Adipocyte (in vitro differentiated cells): ENCODE data around the gene CXCL13.
"Not testable (repeated sequence)": the region's sequence is repeated elsewhere in the genome, so short reads cannot be mapped to it uniquely, and the experiment has no call there.

ENCODE experiments used
- DNase-seq: peaks from one replicate; pipeline ENCODE4 v3.0.0-alpha.2; 2015; ENCODE audit warnings: low read depth
- H3K27me3 ChIP-seq: replicated peaks from 2 replicates; pipeline ENCODE4 v1.7.0; 2013; ENCODE audit warnings: mild to moderate bottlenecking, low read length, moderate library complexity; ENCODE audit not compliant: control insufficient read depth, insufficient read depth
- H3K36me3 ChIP-seq: 2 replicates; pipeline ENCODE4 v1.7.0; 2013; ENCODE audit warnings: low read length, mild to moderate bottlenecking, moderate library complexity; ENCODE audit not compliant: control insufficient read depth, insufficient read depth, severe bottlenecking
- H3K4me1 ChIP-seq: 2 replicates; pipeline ENCODE4 v1.7.0; 2013; ENCODE audit warnings: mild to moderate bottlenecking, low read length, moderate library complexity; ENCODE audit not compliant: control insufficient read depth, insufficient read depth
- H3K4me3 ChIP-seq: 2 replicates; pipeline ENCODE4 v1.7.0; 2013; ENCODE audit warnings: mild to moderate bottlenecking, low read length, moderate library complexity
- H3K9ac ChIP-seq: 2 replicates; pipeline ENCODE4 v1.7.0; 2013; ENCODE audit warnings: mild to moderate bottlenecking, low read length, moderate library complexity
- H3K9me3 ChIP-seq: 2 replicates; pipeline ENCODE4 v1.7.0; 2013; ENCODE audit warnings: mild to moderate bottlenecking, low read length, moderate library complexity; ENCODE audit not compliant: control insufficient read depth

The CXCL13 gene, protein sequence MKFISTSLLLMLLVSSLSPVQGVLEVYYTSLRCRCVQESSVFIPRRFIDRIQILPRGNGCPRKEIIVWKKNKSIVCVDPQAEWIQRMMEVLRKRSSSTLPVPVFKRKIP

GRCh38 chr4:77605210-77605902 is at the start of gene CXCL13:
TSS of gene CXCL13 (plus strand) at chr4:77605820. CDS start at chr4:77605866, 46 bp downstream.
- no peak within 1 kb of the TSS for H3K4me3 ChIP-seq
- no peaks in the 10 kb centered on the region for H3K9me3 ChIP-seq
- no peak for DNase-seq
- H3K4me1 ChIP-seq, result peaks cover 15% of the 10 kb centered on the region
- H3K9ac ChIP-seq, result no peak within 1 kb of the TSS
- peaks cover 36% of the 10 kb centered on the region for H3K27me3 ChIP-seq
- no peaks in the 10 kb centered on the region for H3K36me3 ChIP-seq

DNA sequence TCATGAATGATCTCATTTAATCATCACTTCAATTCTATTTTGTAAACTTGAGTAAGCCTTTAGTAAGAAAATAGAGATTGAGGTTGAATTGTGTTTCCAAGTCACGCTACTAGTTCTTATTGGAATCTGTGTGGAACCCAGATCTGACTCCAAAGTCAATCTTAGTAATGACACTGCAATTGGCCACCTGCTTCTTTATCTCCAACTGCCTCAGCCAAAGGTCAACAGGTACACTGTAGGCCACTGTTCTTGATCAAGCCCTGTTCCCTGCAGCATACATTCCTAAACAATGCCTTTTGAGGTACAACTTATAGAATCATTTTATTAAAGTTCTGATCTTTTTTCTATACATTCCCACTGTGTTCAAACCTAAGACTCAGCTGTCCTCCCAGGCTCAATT is 45.5 kb upstream of the CXCL13 start:
- Histone ChIP-seq H3K36me3 (no peaks in the 10 kb centered on the region), H3K9ac (no peak overlapping the region), H3K4me1 (peaks cover 23% of the 10 kb centered on the region), H3K9me3 (peaks cover 12% of the 10 kb centered on the region), H3K4me3 (no peak overlapping the region), H3K27me3 (no peaks in the 10 kb centered on the region)
- no peak for DNase-seq

- not testable (repeated sequence) for DNase-seq, H3K9ac ChIP-seq, H3K9me3 ChIP-seq
Observed at GRCh38 chr4:77561720-77562119, 43.9 kb upstream of the CXCL13 start.

GRCh38 chr4:77564231-77564630 is 41.4 kb upstream of the CXCL13 start:
- Histone ChIP-seq H3K36me3 (no peaks in the 10 kb centered on the region), H3K27me3 (peaks cover 5% of the 10 kb centered on the region), H3K9ac (peak overlapping the region; percentile 67), H3K9me3 (peaks cover 7% of the 10 kb centered on the region), H3K4me1 (peaks cover 50% of the 10 kb centered on the region), H3K4me3 (peak overlapping the region; percentile 33)
- DNase-seq, result peak; percentile 87

More at GRCh38 chr4:77561720-77562119, 43.9 kb upstream of the CXCL13 start:
- H3K36me3 ChIP-seq, H3K27me3 ChIP-seq, H3K4me3 ChIP-seq: not testable (repeated sequence)
- H3K4me1 ChIP-seq, result peaks cover 39% of the 10 kb centered on the region

- H3K4me3 ChIP-seq, result no peak overlapping the region
- peaks cover 5% of the 10 kb centered on the region for H3K27me3 ChIP-seq
- peaks cover 14% of the 10 kb centered on the region for H3K9me3 ChIP-seq
- H3K4me1 ChIP-seq, result peaks cover 50% of the 10 kb centered on the region
- DNase-seq, result peak; percentile 57
- no peaks in the 10 kb centered on the region for H3K36me3 ChIP-seq
- H3K9ac ChIP-seq, result no peak overlapping the region
Observed at GRCh38 chr4:77566148-77566547, 39.5 kb upstream of the CXCL13 start.

DNA sequence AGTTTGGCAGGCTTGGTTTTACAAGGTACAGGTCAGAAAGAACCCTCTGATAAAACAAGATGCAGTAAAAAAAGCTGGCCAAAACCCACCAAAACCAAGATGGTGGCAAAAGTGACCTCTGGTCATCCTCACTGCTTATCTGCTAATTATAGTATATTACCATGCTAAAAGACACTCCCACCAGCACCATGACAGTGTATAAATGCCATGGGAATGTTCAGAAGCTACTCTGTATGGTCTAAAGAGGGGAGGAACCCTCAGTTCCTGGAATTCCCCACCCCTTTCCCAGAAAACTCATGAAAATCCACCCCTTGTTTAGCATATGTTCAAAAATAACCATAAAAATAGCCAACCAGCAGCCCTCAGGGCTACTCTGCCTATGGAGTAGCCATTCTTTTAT is 38.1 kb upstream of the CXCL13 start:
- H3K36me3 ChIP-seq, result no peaks in the 10 kb centered on the region
- no peak for DNase-seq
- H3K4me3 ChIP-seq, result no peak overlapping the region
- peaks cover 50% of the 10 kb centered on the region for H3K4me1 ChIP-seq
- H3K27me3 ChIP-seq, result peaks cover 5% of the 10 kb centered on the region
- no peak overlapping the region for H3K9ac ChIP-seq
- peaks cover 14% of the 10 kb centered on the region for H3K9me3 ChIP-seq

DNA sequence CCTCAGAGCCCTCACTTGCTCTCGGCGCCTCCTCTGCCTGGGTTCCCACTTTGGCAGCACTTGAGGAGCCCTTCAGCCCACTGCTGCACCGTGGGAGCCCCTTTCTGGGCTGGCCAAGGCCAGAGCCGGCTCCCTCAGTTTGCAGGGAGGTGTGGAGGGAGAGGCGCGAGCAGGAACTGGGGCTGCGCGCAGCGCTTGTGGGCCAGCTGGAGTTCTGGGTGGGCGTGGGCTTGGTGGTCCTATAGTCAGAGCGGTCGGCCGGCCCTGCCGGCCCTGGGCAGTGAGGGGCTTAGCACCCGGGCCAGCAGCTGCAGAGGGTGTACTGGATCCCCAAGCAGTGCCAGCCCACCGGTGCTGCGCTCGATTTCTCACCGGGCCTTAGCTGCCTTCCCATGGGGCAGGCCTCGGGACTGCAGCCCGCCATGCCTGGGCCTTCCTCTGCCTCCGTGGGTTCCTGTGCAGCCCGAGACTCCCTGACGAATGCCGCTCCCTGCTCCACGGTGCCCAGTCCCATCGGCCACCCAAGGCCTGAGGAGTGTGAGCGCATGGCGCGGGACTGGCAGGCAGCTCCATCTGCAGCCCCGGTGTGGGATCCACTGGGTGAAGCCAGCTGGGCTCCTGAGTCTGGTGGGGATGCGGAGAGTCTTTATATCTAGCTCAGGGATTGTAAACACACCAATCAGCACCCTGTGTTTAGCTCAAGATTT is 35.0 kb upstream of the CXCL13 start:
- H3K4me1 ChIP-seq, result peaks cover 22% of the 10 kb centered on the region
- DNase-seq, H3K9ac ChIP-seq, H3K27me3 ChIP-seq, H3K4me3 ChIP-seq, H3K36me3 ChIP-seq: not testable (repeated sequence)
- H3K9me3 ChIP-seq, result peaks cover 18% of the 10 kb centered on the region

- Histone ChIP-seq H3K27me3 (no peaks in the 10 kb centered on the region), H3K36me3 (no peaks in the 10 kb centered on the region), H3K9ac (no peak overlapping the region), H3K9me3 (peaks cover 3% of the 10 kb centered on the region), H3K4me1 (peaks cover 29% of the 10 kb centered on the region), H3K4me3 (no peak overlapping the region)
- no peak for DNase-seq
Observed at GRCh38 chr4:77576351-77576750, 29.3 kb upstream of the CXCL13 start.

DNA sequence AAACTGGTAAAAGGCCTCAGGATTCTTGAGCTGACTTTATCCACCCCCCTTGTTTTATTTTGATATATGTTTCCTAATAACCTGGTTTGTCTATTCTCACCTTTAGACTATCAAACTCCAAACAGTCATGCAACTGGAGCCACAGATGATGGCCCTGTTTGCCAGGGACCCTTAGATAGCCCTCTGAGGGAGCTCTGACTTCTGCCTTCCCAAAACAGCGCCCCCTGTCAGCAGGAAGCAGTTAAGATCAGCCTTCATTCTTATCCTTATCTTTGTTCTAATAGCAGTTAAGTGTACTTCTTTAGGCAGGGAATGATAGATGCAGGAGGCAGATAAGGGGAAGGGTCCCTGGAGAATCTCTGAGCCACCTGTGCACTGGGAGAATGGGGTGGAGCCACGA is 27.5 kb upstream of the CXCL13 start:
- no peak for DNase-seq
- no peak overlapping the region for H3K4me3 ChIP-seq
- no peaks in the 10 kb centered on the region for H3K27me3 ChIP-seq
- H3K9ac ChIP-seq, result no peak overlapping the region
- no peaks in the 10 kb centered on the region for H3K36me3 ChIP-seq
- H3K9me3 ChIP-seq, result peaks cover 3% of the 10 kb centered on the region
- H3K4me1 ChIP-seq, result peaks cover 46% of the 10 kb centered on the region

DNA sequence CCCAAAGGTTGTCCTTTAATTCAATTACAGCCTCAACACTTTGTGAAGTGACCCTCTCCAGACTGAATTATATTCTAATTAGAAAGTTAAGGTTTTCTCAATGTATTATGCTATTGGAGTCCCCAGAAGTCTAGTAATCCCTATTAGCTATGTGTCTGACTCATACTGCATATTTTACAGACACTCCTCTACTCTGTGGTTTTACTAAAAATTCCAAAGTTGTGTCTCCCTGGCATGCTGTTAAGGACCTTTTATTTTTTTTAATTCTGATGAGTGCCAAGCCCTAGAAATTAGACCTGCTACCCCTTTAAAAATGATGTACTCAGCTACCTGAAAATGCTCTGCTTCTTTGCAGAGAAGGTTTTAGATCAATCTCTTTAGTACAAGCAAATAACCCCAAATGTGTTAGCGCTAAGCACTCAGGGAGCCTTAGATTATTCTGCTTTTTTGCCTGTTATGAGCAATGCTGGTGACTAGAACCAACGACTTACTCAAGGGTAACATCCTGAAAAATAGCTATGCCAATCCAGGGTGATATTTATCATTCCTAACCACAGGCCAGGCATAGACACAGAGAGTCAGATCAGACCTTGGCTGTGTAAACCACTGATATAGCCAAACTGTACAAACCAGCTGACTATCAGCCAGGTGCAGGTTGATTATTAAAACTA is 26.1 kb upstream of the CXCL13 start:
- H3K9me3 ChIP-seq, result peaks cover 3% of the 10 kb centered on the region
- no peaks in the 10 kb centered on the region for H3K36me3 ChIP-seq
- H3K27me3 ChIP-seq, result no peaks in the 10 kb centered on the region
- H3K9ac ChIP-seq, result peak overlapping the region; percentile 1
- peak; percentile 84 for DNase-seq
- peak overlapping the region; percentile 1 for H3K4me3 ChIP-seq
- H3K4me1 ChIP-seq, result peaks cover 46% of the 10 kb centered on the region

GRCh38 chr4:77581724-77582123 is 23.9 kb upstream of the CXCL13 start:
- Histone ChIP-seq H3K4me1 (peaks cover 42% of the 10 kb centered on the region), H3K4me3 (peak overlapping the region; percentile 14), H3K9me3 (no peaks in the 10 kb centered on the region), H3K27me3 (no peaks in the 10 kb centered on the region), H3K36me3 (no peaks in the 10 kb centered on the region), H3K9ac (peak overlapping the region; percentile 6)
- peak; percentile 37 for DNase-seq
